HCT116 (cell line): Measurements from ENCODE around the gene RMDN2. TPM values are rescaled to one million over a fixed set of nuclear protein-coding genes. Genes with fewer than 3 reads are reported as not detected.

Source experiments
- ATAC-seq: fragments of 200-7000 bp; cut with Tn5 transposase; 2 replicates; pipeline ENCODE4 v1.9.1; 2020; ENCODE audit warnings: mild to moderate bottlenecking, moderate library complexity
- BruUV-seq: library from RNA; stranded (reverse); fragments of 400-500 nt; replicated peaks from 2 replicates; lab custom pipeline; 2021; lab: Mats Ljungman, UMichigan
- CTCF ChIA-PET: fragments of 300-600 bp; sonication (Branson Sonifier 250); formaldehyde crosslinking; loops from one replicate; lab custom pipeline; 2021; ENCODE audit warnings: antibody characterized with exemption; lab: Charles Lee
- POLR2A ChIA-PET: fragments of 300-600, 350-600 bp; sonication (Branson Sonifier 250); formaldehyde crosslinking; loops from one replicate; lab custom pipeline; 2021; ENCODE audit warnings: antibody characterized with exemption; lab: Charles Lee
- RAD21 ChIA-PET, 2 experiments: fragments of 300-600 bp; sonication (Branson Sonifier 250); formaldehyde crosslinking; loops; one replicate each; lab custom pipeline; 2023; ENCODE audit warnings: low total read pairs in 2 of 2; ENCODE audit not compliant: uncharacterized antibody in 2 of 2, unreplicated experiment in 2 of 2, low non-redundant PET in 1 of 2; lab: Charles Lee
- DNase-seq: peaks from one replicate; pipeline ENCODE4 v3.0.0-alpha.2; 2010; ENCODE audit warnings: low read depth, low spot score
- H2AFZ ChIP-seq: fragments of 200-600 bp; shearing (Covaris generic), sonication (generic); 2 replicates; pipeline ENCODE4 v1.6.1; 2017; ENCODE audit warnings: low read depth, mixed run types, mixed read lengths, antibody characterized with exemption, low read length; ENCODE audit not compliant: poor library complexity, severe bottlenecking
- H3K27ac ChIP-seq: 2 replicates; pipeline ENCODE4 v1.5.1; 2012; ENCODE audit warnings: low read depth, low read length
- H3K27me3 ChIP-seq: fragments of 200-600 bp; sonication (generic); 2 replicates; pipeline ENCODE4 v1.6.1; 2016; ENCODE audit warnings: mixed run types, low read length, mixed read lengths; ENCODE audit not compliant: insufficient read depth
- H3K36me3 ChIP-seq, 2 experiments: fragments of 200-500 bp in 1 of 2; fragments of 200-600 bp in 1 of 2; sonication (Bioruptor generic) in 1 of 2; sonication (generic) in 1 of 2; 2 replicates each; pipeline versions ENCODE4 v1.5.1 to v1.6.1; 2014 to 2016; ENCODE audit warnings: low read length in 2 of 2, inconsistent platforms in 1 of 2, mixed read lengths in 1 of 2, mixed run types in 1 of 2; ENCODE audit not compliant: insufficient read depth in 2 of 2, control insufficient read depth in 1 of 2
- H3K4me1 ChIP-seq, 2 experiments: fragments of 200-600 bp in 1 of 2; sonication (generic) in 1 of 2; 2 replicates each; pipeline versions ENCODE4 v1.5.1 to v1.6.1; 2012 to 2017; ENCODE audit warnings: low read length in 2 of 2, inconsistent platforms in 1 of 2, mild to moderate bottlenecking in 1 of 2, mixed read lengths in 1 of 2, mixed run types in 1 of 2, moderate library complexity in 1 of 2; ENCODE audit not compliant: insufficient read depth in 2 of 2, control insufficient read depth in 1 of 2
- H3K4me2 ChIP-seq: fragments of 200-600 bp; sonication (generic); 2 replicates; pipeline ENCODE4 v1.6.1; 2017; ENCODE audit warnings: mixed run types, low read length, mixed read lengths
- H3K4me3 ChIP-seq, 2 experiments: fragments of 200-600 bp in 1 of 2; sonication (generic) in 1 of 2; replicated peaks in 1 of 2; 2 replicates each; pipeline ENCODE4 v1.5.1; 2011 to 2016; ENCODE audit warnings: low read length in 2 of 2, control low read depth in 1 of 2, low read depth in 1 of 2, mild to moderate bottlenecking in 1 of 2, mixed read lengths in 1 of 2, mixed run types in 1 of 2
- H3K79me2 ChIP-seq: fragments of 200-600 bp; sonication (generic); 2 replicates; pipeline ENCODE4 v1.6.1; 2017; ENCODE audit warnings: mild to moderate bottlenecking, mixed run types, low read length, moderate library complexity, mixed read lengths; ENCODE audit not compliant: insufficient read depth
- H3K9ac ChIP-seq: fragments of 200-600 bp; sonication (generic); 2 replicates; pipeline ENCODE4 v1.6.1; 2016; ENCODE audit warnings: low read length, mixed read lengths
- H3K9me2 ChIP-seq: fragments of 200-600 bp; sonication (generic), shearing (Covaris generic); 2 replicates; pipeline ENCODE4 v1.6.1; 2017; ENCODE audit warnings: mixed run types, mild to moderate bottlenecking, moderate library complexity; ENCODE audit not compliant: insufficient read depth
- H3K9me3 ChIP-seq, 2 experiments: fragments of 200-500 bp in 1 of 2; fragments of 200-600 bp in 1 of 2; sonication (Bioruptor generic) in 1 of 2; sonication (generic) in 1 of 2; 2 replicates each; pipeline ENCODE4 v1.6.1; 2014 to 2017; ENCODE audit warnings: low read length in 2 of 2, mixed read lengths in 2 of 2, inconsistent platforms in 1 of 2, low read depth in 1 of 2, mild to moderate bottlenecking in 1 of 2, mixed run types in 1 of 2, moderate library complexity in 1 of 2; ENCODE audit not compliant: control insufficient read depth in 1 of 2, insufficient read depth in 1 of 2
- H4K20me1 ChIP-seq: fragments of 200-600 bp; sonication (generic), shearing (Covaris generic); 2 replicates; pipeline ENCODE4 v1.6.1; 2017; ENCODE audit warnings: mixed run types, mild to moderate bottlenecking, moderate library complexity; ENCODE audit not compliant: insufficient read depth
- EZH2 ChIP-seq: fragments of 200-600 bp; sonication (generic); IDR thresholded peaks from 2 replicates; pipeline ENCODE4 v1.6.1; 2017; ENCODE audit warnings: antibody characterized with exemption, mixed run types
- POLR2A ChIP-seq: IDR thresholded peaks from 2 replicates; pipeline ENCODE4 v1.7.0; 2011; ENCODE audit warnings: borderline replicate concordance; ENCODE audit not compliant: insufficient read depth, insufficient read length; ENCODE audit errors: extremely low read depth
- SRF ChIP-seq: IDR thresholded peaks from 2 replicates; pipeline ENCODE4 v1.6.1; 2012; ENCODE audit warnings: low read depth
- ZBTB33 ChIP-seq: IDR thresholded peaks from 2 replicates; pipeline ENCODE4 v1.6.1; 2011; ENCODE audit warnings: mild to moderate bottlenecking, low read length, moderate library complexity; ENCODE audit not compliant: insufficient replicate concordance; ENCODE audit errors: extremely low read depth
- ZNF274 ChIP-seq: fragments of 200-500 bp; sonication (Bioruptor generic); IDR thresholded peaks from 2 replicates; pipeline ENCODE4 v1.6.1; 2014; ENCODE audit warnings: mild to moderate bottlenecking, low read depth, low read length, inconsistent platforms
- intact Hi-C: fragments of 100-400 bp; cut with micrococcal nuclease; formaldehyde crosslinking; loops from 2 replicates; pipeline ENCODE4 v1.10.0; 2022
- total RNA-seq: library from RNA; stranded (reverse); gene quantifications from one replicate; pipeline ENCODE4 v1.2.1, GENCODE V29; 2021; ENCODE audit not compliant: unreplicated experiment
- TF ChIP-seq, protein P1 (sequence below): IDR thresholded peaks from 2 replicates; pipeline ENCODE4 v1.6.1; 2012; ENCODE audit warnings: low read depth

RMDN2 gene
- total RNA-seq, 1 experiment from 2014 or later: 4.5 TPM

- no TSS peak for BruUV-seq
- CTCF ChIA-PET: no interaction called here
- TF ChIP-seq EZH2 (no peak), SRF (no peak), ZNF274 (no peak), ZBTB33 (no peak), POLR2A (no peak)
- TF ChIP-seq, protein P1, sequence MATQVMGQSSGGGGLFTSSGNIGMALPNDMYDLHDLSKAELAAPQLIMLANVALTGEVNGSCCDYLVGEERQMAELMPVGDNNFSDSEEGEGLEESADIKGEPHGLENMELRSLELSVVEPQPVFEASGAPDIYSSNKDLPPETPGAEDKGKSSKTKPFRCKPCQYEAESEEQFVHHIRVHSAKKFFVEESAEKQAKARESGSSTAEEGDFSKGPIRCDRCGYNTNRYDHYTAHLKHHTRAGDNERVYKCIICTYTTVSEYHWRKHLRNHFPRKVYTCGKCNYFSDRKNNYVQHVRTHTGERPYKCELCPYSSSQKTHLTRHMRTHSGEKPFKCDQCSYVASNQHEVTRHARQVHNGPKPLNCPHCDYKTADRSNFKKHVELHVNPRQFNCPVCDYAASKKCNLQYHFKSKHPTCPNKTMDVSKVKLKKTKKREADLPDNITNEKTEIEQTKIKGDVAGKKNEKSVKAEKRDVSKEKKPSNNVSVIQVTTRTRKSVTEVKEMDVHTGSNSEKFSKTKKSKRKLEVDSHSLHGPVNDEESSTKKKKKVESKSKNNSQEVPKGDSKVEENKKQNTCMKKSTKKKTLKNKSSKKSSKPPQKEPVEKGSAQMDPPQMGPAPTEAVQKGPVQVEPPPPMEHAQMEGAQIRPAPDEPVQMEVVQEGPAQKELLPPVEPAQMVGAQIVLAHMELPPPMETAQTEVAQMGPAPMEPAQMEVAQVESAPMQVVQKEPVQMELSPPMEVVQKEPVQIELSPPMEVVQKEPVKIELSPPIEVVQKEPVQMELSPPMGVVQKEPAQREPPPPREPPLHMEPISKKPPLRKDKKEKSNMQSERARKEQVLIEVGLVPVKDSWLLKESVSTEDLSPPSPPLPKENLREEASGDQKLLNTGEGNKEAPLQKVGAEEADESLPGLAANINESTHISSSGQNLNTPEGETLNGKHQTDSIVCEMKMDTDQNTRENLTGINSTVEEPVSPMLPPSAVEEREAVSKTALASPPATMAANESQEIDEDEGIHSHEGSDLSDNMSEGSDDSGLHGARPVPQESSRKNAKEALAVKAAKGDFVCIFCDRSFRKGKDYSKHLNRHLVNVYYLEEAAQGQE: no peak
- RAD21 ChIA-PET: no interaction called here
- no peaks in the 10 kb centered on the region for H3K36me3 ChIP-seq
- POLR2A ChIA-PET: no interaction called here
- DNase-seq: no peak
- H4K20me1 ChIP-seq: no peaks in the 10 kb centered on the region
- H2AFZ ChIP-seq: no peak overlapping the region
- no peak overlapping the region for H3K4me2 ChIP-seq
- intact Hi-C loops: loop anchor here (10.0 kb wide), 1 partner anchor 741 kb away; no protein-coding TSS in a partner anchor
- ATAC-seq: no peak
- no peak overlapping the region for H3K9ac ChIP-seq
- H3K79me2 ChIP-seq: no peaks in the 10 kb centered on the region
- H3K27ac ChIP-seq: no peak overlapping the region
- H3K9me2 ChIP-seq: no peaks in the 10 kb centered on the region
- H3K9me3 ChIP-seq: no peaks in the 10 kb centered on the region
- peaks cover 0 to 6% of the 10 kb centered on the region in 2 experiments; a peak in 2 of 4 replicates for H3K4me1 ChIP-seq
- no peaks in the 10 kb centered on the region for H3K27me3 ChIP-seq
- H3K4me3 ChIP-seq: no peak overlapping the region
Measured at GRCh38 chr2:37984176-37984575, 59.1 kb downstream of the RMDN2 start.
